ENCODE data around the gene HIKESHI.
"Not testable (repeated sequence)": the region's sequence is repeated elsewhere in the genome, so short reads cannot be mapped to it uniquely, and the experiment has no call there.

DNA sequence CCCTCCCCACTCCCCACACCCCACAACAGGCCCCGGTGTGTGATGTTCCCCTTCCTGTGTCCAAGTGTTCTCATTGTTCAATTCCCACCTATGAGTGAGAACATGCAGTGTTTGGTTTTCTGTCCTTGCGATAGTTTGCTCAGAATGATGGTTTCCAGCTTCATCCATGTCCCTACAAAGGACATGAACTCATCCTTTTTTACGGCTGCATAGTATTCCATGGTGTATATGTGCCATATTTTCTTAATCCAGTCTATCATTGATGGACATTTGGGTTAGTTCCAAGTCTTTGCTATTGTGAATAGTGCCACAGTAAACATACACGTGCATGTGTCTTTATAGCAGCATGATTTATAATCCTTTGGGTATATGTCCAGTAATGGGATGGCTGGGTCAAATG lies 6.7 kb downstream of the HIKESHI start:
- TF ChIP-seq, protein P1, sequence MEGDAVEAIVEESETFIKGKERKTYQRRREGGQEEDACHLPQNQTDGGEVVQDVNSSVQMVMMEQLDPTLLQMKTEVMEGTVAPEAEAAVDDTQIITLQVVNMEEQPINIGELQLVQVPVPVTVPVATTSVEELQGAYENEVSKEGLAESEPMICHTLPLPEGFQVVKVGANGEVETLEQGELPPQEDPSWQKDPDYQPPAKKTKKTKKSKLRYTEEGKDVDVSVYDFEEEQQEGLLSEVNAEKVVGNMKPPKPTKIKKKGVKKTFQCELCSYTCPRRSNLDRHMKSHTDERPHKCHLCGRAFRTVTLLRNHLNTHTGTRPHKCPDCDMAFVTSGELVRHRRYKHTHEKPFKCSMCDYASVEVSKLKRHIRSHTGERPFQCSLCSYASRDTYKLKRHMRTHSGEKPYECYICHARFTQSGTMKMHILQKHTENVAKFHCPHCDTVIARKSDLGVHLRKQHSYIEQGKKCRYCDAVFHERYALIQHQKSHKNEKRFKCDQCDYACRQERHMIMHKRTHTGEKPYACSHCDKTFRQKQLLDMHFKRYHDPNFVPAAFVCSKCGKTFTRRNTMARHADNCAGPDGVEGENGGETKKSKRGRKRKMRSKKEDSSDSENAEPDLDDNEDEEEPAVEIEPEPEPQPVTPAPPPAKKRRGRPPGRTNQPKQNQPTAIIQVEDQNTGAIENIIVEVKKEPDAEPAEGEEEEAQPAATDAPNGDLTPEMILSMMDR (IDR thresholded peaks at IDR 0.05): not testable (repeated sequence)
- not testable (repeated sequence) for TF ChIP-seq POLR2A (IDR thresholded peaks at IDR 0.05)

Data from stomach (tissue), 4 donors.